ENCODE measurements around the gene GNAS.
"Not testable (repeated sequence)": the region's sequence is repeated elsewhere in the genome, so short reads cannot be mapped to it uniquely, and the experiment has no call there.

Gene GNAS

DNA sequence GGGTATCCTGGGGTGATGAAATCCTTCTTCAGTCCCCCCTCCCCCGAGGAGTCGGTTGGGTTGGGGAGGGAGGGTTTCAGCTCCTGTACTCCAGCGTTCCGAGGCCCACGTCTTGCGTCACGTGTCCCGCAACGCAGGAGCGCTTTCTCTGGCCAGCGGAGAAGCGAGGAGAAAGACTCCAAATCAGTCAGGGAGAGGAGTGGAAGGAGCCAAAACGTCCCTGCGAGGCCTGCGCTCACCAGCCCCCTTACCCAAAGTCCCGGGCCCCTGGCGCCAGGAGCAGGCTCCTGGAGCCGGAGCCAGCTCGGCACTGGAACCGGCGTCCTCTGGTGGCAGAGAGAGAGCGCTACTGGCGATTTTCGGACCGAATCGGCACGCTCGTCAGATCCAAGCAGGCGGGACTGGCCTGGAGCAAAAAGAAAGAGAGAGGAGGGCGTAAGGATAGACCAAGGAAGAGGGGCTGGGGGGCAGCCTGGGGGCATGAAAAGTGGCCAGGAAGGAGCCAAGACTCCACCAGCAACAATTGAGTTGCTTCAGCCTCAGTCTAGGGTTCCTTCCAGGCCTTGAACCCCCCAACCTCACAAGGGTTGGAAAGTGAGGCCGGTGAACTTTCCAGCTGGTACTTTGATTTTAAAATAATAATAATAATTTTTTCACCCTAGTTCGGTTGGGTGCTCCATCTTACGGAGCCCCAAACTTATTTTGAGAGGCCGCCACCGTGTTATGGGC is at the start of gene GNAS:
Gene GNAS (plus strand): TSS at position 174 of the 729 bp plus-strand sequence.
- peak; percentile 14 for DNase-seq (ENCODE audit: low read depth)
- H3K4me3 ChIP-seq (ENCODE audit: low read depth, low read length): peak within 1 kb of the TSS; percentile 69

DNA sequence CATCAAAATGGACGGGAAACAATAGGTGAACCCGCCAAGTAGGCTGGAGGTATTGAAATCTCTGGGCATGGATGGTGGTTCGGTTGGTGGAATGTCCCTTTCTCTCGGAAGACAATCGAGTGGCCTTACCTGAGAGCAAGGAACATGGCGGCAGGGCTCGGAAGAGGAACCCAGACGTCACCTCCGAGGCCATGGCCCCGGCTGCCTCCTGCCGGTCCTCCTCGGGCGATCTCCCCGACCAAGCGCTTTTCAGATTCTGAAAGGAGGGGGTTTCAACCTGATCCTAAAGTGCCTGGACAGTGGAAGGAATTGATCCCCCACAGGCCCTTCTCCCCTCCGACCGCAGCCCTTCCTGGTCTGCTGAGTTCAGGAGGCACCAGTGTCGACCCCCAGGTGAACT is 49.0 kb upstream of the GNAS start:
- no peak overlapping the region for H3K4me3 ChIP-seq (ENCODE audit: low read depth, low read length)
- no peak for DNase-seq (ENCODE audit: low read depth)

DNA sequence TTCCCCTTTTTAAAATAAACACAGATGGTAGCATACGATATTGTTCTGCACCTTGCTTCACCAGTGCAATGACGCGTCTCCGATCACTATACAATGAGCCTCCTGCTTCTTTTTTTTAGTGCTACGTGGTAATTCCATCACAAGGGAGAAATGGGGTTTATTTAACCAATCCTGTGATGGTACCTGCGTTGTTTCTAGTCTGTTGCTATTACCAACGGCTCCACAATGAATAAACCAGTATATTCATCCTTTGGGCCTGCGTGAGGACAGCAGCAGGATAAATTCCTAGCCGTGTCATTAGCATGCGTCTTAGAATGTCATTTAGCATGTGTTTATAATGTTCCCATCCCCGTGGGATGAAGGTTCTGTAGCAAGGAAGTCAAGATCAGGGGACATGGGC is 44.7 kb upstream of the GNAS start:
- no peak for DNase-seq (ENCODE audit: low read depth)
- no peak overlapping the region for H3K4me3 ChIP-seq (ENCODE audit: low read depth, low read length)

DNA sequence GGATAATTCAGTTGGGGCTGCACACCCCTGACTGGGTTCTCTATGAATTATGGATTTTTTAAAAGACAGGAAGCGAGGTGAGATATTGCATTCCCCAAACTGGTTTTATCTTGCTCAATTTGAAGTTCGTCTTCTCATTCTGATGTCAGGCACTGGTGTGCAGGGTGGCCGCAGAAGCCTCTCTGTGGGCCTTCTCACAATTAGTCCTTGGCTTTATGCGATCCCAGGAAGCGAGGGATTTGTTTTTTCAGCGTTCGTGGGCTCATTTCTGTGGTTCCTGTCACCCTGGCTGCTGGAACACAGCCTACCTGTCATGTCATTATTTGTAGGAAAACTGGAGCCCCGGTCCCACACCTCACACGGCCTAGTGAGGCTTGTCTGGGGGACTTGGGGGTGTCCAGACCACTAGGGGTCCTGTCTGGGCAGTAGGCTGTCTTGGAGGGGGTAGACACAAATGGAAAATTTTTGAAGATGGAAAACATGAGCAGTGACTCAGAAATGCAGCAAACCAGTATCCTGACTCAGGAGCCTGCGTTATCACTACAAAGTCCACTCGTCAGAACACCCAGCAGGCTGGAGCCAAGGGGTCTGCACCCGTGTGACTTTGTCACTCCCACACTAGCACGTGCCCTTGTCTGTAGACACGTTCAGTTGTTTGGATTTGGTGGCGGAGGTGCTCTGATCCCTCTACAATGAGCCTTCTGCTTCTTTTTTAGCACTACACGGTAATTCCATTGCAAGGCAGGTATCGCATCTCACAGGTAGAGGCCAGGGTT is 44.1 kb upstream of the GNAS start:
- DNase-seq (ENCODE audit: low read depth): no peak
- no peak overlapping the region for H3K4me3 ChIP-seq (ENCODE audit: low read depth, low read length)

DNA sequence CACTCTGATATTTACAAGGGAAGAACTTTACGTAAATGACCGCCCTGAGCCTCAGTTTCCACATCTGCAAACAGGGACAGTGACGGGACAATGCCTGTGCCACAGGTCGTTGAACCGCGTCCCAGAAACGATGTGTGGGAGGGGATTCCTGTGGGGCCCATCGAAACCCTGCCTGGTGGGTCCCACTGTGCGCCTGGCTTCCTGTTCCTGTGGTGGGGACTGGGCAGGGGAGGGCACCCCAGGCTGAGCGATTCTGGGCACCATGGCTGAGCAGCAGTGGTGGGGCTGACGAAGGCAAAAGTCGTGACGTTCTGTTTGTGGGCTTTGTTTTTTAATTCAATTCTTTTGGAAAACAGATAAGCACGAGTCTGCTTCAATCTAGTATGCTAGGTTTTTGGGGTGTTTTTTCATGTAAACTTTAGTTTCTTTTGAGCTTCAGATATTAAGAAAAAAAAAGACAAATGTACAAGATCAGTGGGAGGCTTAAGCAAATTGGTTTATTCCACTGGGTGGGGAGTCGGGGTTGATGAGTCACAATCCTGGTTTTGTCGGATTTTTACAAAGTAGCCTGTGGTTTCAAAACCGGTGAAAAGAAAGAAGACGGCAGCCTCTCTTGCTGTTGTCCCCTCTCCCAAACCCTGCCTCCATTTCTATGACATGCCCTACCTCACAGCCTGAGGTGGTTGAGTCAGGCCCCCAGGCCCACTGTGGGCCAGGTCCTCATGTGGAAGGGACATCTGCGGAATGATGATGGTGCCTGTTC is 42.2 kb upstream of the GNAS start:
- H3K4me3 ChIP-seq (ENCODE audit: low read depth, low read length): no peak overlapping the region
- no peak for DNase-seq (ENCODE audit: low read depth)

DNA sequence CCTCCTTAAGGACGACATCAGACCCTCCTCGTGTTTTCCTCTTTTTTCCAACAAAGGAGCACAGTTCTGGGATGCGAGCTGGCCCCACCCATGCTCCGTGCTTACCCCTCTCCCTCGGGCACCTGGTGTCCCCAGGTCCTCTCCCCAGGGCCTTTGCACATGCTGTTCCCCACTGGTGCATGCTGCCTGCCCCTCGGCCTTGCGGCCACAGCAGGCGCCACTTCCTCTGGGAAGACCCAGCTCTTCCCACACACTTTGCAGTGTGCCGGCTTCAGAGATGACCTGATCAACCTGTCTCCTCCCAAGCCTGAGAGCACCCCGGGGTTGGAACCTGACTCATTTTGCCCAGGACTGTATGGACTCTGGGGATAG is 41.7 kb upstream of the GNAS start:
- H3K4me3 ChIP-seq (ENCODE audit: low read depth, low read length): no peak overlapping the region
- no peak for DNase-seq (ENCODE audit: low read depth)

DNA sequence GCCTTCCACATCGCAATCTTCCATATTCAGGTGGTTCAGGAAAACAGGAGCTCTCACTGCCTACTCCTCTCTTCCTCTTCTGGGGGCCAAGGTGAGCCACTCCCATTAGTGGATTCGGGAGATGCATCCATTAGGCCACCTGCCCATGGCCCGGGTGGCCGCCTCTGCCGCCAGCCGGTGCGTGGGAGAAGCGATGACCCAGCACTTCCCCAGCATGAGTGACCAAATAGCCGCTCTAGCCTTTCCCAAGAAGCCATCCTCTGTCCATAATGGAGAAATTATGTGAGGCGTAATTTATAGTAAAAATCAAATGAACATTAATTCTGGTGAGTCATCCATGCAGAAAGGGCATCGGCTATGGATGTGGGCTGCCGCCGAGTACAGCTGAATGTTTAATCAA is 41.2 kb upstream of the GNAS start:
- DNase-seq (ENCODE audit: low read depth): no peak

DNA sequence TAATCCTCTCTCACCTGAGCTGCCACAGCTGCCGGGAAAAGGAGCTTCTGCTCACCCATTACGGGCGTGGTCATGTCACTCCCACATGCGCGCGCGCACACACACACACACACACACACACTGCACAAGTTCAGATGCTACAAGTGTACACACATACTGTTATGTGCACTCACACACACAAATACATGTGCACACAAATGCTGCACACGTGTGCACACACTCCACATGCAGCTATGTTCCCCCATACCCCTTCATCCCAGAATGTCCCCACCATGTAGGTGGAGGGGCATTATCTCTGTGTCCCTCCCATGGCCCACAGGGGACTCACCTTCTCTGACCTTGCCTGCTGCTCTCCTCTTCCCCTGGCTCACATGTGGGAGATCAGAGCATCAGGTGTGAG is 39.1 kb upstream of the GNAS start:
- H3K4me3 ChIP-seq (ENCODE audit: low read depth, low read length): no peak overlapping the region
- no peak for DNase-seq (ENCODE audit: low read depth)

More for the DNA sequence above, 41.2 kb upstream of the GNAS start:
- H3K4me3 ChIP-seq (ENCODE audit: low read depth, low read length): no peak overlapping the region

DNA sequence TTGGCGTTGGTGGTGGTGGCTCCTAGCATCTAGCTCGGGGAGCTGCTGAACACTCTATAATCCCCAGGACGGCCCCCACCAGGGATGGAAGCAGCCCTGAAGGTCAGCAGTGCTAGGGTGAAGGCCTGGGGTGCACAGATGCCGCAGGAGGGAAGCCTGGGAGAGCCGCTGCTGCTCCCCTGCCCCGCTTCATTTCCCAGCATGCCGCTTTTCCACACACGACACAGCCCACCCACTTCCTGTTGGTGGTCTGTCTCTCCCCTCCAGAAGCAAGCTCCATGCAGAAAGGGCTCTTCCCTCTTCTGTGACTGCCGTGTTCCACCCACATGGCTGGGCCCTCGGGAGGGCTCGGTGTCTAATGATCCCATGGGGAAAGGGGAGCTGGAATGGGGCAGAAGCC is 37.1 kb upstream of the GNAS start:
- DNase-seq (ENCODE audit: low read depth): no peak
- no peak overlapping the region for H3K4me3 ChIP-seq (ENCODE audit: low read depth, low read length)

DNA sequence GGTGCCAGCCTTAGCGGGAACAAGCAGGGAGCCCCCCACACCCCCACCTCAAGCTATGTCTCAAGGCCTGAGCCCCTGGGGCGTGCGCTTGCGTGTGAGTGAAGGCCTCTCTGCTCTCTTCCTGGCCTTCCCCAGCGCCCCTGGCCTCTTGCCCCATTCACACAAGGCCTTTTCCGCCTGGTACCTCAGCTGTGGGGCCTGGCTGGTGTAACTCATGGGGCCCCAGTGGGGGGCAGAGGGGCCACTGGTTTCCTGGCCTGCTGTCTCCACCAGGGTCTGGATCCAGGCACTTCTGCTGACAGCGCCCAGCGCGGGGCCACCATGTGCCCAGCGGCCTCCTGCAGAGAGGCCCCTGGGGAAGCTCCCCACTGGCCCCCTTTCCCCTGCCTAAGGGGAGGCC is 36.5 kb upstream of the GNAS start:
- no peak overlapping the region for H3K4me3 ChIP-seq (ENCODE audit: low read depth, low read length)
- DNase-seq (ENCODE audit: low read depth): no peak

DNA sequence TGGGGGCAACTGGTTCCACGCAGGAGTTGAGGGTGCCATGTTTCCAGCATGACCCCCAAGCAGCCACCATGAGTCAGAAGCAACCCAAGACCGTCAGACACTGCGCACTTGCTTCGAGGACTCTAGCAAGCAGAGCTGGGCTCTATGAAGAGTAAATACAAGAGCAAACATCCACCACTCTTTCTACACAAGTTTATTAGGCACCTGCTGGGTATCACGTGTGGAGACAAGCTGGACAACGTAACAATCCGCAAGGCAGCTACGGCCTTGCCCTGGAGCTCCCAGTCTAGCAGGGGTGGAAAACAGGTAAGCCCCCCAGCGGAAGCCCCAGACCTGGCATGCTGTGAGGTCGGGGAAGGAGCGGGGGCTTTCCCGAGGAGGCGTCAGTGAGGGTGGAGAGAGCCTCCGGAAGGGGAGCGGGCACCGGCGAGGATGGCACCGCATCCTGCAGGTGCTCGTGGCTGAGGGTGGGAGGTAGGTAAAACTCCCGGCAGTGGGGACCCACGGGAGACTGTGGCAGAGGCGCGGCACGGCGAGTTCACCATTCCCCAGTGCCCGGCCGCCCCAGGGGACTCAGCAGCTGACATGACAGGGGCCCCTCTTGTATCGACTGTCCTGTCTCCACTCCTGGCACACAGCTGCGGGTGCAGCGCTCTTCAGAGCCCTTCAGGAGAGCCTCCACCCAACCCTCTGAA is 35.4 kb upstream of the GNAS start:
- DNase-seq (ENCODE audit: low read depth): no peak

DNA sequence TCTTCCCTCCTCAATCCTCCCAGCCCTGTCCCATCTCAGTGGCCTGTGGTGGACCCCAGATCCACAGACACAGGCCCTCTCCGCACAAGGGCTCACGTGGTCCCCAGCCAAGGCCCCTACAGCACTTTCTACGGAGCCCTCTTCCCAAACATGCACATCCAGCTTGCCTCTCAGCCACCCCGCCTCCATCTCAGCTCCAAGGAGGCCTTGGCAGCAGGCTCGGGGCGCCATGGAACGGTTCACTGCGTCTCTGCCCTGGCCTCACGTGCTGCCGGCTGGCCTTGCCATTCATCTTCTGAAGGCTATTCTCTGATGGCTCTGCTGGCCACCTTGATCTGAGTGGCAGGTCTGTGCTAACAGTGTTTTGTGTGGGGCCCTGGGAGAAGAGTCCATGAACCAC is 34.8 kb upstream of the GNAS start:
- H3K4me3 ChIP-seq (ENCODE audit: low read depth, low read length): no peak overlapping the region

More for the DNA sequence above, 35.4 kb upstream of the GNAS start:
- H3K4me3 ChIP-seq (ENCODE audit: low read depth, low read length): no peak overlapping the region

DNA sequence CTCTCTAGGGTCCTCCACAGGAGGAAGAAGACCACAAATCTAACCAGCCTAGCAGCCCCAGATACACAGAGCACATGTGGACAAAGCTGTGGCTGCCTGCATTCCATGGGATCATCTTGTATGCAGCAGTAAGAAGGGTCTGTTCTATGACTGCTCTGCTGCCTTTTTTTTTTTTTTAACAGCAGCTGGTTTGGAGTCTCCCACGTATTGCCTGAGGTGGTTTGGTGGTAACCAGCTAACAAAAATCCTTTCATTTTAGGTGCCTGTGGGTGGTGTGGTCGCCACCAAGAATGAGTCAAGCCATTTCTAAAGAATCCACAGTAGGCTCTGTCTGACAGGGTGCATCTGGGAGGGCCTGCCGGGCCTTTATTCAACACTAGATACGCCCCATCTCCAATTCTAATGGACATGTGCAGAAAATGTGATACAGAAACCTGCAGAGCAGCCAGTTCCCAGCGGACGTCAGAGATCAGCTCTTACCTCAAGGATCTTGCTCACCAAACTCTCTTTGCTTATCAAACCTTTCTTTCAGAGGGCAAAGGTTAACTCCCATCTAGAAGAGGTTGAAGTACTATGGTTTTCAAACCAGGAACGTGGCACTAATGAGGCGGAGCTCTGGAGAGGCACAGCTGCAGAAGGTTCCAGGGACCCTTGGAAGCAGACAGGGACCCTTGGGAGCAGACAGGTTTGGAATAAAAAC is 33.8 kb upstream of the GNAS start:
- DNase-seq (ENCODE audit: low read depth): peak; percentile 67
- H3K4me3 ChIP-seq (ENCODE audit: low read depth, low read length): no peak overlapping the region

More for the DNA sequence above, 34.8 kb upstream of the GNAS start:
- no peak for DNase-seq (ENCODE audit: low read depth)

DNA sequence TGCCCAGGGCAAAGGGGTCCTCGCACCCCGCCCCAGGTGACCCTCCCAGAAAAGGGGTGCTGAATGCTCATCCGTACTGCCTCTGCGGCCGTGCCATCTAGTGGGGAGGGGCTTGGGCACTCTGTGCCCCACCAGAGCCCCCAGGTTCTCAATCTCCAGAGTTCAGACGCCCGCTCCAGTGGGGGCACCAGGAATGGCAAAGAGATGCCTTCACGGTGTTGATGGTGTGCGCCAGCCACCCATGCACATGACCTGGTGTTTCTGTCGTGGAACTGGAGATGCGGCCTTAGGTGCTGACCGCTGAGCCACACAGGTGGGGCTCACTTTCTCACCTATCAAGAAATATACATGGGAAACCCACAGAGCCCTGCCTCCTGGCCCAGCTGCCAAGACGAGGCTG is 32.6 kb upstream of the GNAS start:
- H3K4me3 ChIP-seq (ENCODE audit: low read depth, low read length): no peak overlapping the region
- DNase-seq (ENCODE audit: low read depth): no peak

DNA sequence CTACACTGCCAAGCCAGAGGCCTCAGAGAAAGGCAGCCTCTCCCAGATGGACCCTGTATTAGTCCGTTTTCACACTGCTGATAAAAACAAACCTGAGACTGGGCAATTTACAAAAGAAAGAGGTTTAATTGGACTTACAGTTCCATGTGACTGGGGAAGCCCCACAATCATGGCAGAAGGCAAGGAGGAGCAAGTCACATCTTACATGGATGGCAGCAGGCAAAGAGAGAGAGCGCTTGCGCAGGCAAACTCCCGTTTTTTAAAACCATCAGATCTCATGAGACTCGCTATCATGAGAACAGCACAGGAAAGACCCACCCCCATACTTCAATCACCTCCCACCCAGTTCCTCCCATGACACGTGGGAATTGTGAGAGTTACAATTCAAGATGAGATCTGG is 32.0 kb upstream of the GNAS start:
- not testable (repeated sequence) for DNase-seq (ENCODE audit: low read depth); H3K4me3 ChIP-seq (ENCODE audit: low read depth, low read length)

DNA sequence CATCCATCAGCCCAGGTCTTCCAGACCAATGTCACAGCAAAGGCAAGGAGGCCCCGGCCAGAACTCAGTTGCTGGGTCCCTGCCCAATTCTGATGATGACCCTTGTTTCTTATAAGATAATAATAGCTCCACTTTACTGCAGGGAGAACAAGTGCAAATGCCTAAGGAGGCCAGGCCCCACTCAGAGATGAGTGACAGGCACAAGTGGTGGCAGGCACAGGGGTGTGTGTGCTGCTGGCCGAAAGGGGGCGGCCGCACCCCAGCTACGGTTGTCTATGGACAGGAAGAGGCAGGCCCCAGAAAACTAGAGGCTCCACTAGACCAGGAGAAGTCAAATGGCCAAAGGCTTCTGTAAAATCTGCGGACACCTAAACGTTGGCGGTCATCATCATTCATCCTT is 30.4 kb upstream of the GNAS start:
- H3K4me3 ChIP-seq (ENCODE audit: low read depth, low read length): no peak overlapping the region
- DNase-seq (ENCODE audit: low read depth): no peak

DNA sequence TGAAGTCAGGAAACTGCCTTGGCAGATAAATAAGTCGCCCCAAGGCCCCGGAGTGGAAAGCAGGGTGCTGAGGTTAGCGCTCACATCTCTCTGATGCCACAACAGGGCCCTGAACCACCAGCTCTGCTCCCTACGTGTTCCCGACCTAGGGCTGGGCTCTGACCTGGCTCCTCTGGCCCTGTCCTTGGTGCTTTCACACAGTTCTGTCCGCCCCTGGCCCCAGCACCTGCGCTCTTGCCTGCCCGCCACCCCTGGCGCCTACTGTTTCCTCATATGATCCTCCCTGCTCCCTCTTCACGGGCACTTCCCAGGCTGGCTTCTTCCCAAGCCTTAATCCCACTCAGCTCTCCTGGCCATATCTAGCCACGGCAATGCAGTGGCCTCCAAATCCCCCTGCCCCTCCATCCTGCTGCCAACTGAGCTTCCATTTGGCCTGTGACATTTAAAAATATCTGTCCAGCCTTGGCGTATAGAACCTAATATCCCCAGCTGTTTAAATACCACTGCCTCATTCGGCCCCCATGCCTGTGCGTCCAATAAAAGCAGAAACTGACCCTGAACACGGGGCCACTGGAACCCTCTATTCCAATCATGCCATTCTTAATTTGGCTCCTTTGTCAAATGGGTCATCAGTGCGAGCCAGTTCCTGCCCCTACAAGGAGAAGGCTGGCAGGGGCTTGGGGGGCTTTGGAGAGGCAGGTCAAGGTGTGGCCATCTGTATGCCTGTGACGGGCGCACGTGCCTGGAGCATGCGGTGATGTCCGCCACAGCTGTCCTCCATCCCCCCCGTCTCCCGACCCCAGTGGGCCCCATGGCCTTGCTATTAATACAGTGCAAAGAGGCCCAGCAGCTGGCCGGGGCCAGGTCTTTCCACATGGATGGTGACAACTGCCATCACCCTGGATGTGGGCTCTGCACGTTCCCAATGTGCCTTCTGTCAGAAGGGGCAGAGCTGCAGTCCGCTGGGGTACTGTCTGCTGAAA is 29.5 kb upstream of the GNAS start:
- no peak overlapping the region for H3K4me3 ChIP-seq (ENCODE audit: low read depth, low read length)
- DNase-seq (ENCODE audit: low read depth): no peak

DNA sequence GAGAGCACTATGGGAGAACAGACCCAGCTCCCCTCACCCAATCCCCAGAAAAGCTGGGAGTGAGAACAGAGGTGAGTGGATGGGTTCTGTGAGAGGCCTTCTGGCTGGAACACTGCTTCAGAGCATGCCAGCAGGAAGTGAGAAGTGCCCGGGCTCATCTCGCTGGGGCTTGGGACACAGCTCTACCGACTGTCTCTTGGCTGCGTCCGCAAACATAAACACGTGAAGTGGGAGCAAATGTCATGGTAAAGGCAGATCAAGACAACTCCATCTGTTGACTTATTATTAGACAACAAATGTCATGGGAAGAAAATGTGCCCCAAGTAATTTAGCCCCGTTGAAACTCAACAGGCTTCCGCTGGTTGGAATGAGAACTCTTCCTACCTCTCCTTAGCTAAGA is 27.7 kb upstream of the GNAS start:
- no peak for DNase-seq (ENCODE audit: low read depth)
- H3K4me3 ChIP-seq (ENCODE audit: low read depth, low read length): no peak overlapping the region

Data from skeletal muscle cell (primary cell).